OCI-LY7 (cell line): ENCODE results near the gene GAREM1.

Experiments used
- EZH2phosphoT487 ChIP-seq: fragments of 200-600 bp; sonication (generic); IDR thresholded peaks from 2 replicates; pipeline ENCODE4 v1.6.1; 2018; ENCODE audit warnings: low read depth, borderline replicate concordance, mild to moderate bottlenecking, mixed run types, antibody characterized with exemption, low read length, moderate library complexity, mixed read lengths
- TF ChIP-seq, protein P1 (sequence below): fragments of 200-600 bp; sonication (generic); conservative IDR thresholded peaks from 2 replicates; pipeline ENCODE4 v1.5.1; 2014; ENCODE audit warnings: mild to moderate bottlenecking, antibody characterized with exemption, low read length, moderate library complexity, mixed read lengths

DNA sequence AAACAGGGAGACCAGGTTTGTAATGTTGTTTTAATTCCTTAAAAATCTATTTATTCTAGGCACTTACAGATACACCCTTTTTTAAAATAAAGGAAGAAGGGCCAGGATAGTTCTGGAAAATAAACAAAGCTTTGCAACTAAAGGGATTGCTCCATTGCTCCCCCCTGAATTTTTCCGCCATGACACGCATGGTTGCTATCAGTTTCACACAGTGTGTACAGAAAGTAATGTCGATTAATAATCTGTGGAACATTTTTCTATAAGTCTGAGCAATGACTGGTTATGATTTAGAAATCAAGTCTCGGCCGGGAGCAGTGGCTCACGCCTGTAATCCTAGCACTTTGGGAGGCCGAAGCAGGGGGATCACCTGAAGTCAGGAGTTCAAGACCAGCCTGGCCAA is 90.8 kb downstream of the GAREM1 start:
- TF ChIP-seq, protein P1, sequence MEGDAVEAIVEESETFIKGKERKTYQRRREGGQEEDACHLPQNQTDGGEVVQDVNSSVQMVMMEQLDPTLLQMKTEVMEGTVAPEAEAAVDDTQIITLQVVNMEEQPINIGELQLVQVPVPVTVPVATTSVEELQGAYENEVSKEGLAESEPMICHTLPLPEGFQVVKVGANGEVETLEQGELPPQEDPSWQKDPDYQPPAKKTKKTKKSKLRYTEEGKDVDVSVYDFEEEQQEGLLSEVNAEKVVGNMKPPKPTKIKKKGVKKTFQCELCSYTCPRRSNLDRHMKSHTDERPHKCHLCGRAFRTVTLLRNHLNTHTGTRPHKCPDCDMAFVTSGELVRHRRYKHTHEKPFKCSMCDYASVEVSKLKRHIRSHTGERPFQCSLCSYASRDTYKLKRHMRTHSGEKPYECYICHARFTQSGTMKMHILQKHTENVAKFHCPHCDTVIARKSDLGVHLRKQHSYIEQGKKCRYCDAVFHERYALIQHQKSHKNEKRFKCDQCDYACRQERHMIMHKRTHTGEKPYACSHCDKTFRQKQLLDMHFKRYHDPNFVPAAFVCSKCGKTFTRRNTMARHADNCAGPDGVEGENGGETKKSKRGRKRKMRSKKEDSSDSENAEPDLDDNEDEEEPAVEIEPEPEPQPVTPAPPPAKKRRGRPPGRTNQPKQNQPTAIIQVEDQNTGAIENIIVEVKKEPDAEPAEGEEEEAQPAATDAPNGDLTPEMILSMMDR = no peak
- no peak for TF ChIP-seq EZH2phosphoT487
